ENCODE measurements around the gene KLF17. TPM values are rescaled to one million over a fixed set of nuclear protein-coding genes. Genes with fewer than 3 reads are reported as not detected.
"Not testable (repeated sequence)": the region's sequence is repeated elsewhere in the genome, so short reads cannot be mapped to it uniquely, and the experiment has no call there.

The KLF17 gene
- total and polyA plus RNA-seq, 2 experiments from 2014 or later = not detected

- Histone ChIP-seq H3K4me1 (ENCODE audit: low read depth) (no peaks in the 10 kb centered on the region), H3K36me3 (no peaks in the 10 kb centered on the region), H3K27me3 (peaks cover 5% of the 10 kb centered on the region), H3K9me3 (ENCODE audit: low read depth) (no peaks in the 10 kb centered on the region), H3K4me3 (no peak overlapping the region), H3K27ac (no peak overlapping the region)
- no peak for DNase-seq (ENCODE audit: low read depth in 1 of 2, low spot score in 1 of 2)
- TF ChIP-seq CTCF (IDR thresholded peaks at IDR 0.05; ENCODE audit: low read depth, low read length) = no peak
Measured at GRCh38 chr1:44110916-44111315, 7.7 kb upstream of the KLF17 start.

DNA sequence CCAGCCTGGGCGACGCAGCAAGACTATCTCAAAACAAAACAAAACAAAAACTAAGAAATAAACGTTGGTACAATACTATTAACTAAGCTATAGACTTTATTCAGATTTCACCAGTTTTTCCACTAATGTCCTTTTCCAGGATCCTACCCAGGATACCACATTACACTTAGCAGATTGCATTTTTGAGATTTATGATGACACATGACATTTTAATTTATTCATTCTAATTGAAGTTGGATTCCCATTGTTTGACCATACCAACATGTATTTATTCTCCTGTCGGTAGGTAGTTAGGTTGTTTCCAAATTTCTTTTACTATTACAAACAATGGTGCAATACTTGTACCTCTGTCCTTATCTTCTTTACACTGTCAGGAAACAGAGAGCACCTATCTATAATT lies 6.8 kb upstream of the KLF17 start:
- Histone ChIP-seq H3K9me3 (ENCODE audit: low read depth) (no peaks in the 10 kb centered on the region), H3K36me3 (no peaks in the 10 kb centered on the region), H3K4me1 (ENCODE audit: low read depth) (no peaks in the 10 kb centered on the region), H3K27me3 (no peaks in the 10 kb centered on the region), H3K4me3 (no peak overlapping the region), H3K27ac (no peak overlapping the region)
- TF ChIP-seq CTCF (IDR thresholded peaks at IDR 0.05; ENCODE audit: low read depth, low read length) = no peak
- no peak for DNase-seq (ENCODE audit: low read depth in 1 of 2, low spot score in 1 of 2)

- H3K36me3 ChIP-seq = no peaks in the 10 kb centered on the region
- no peaks in the 10 kb centered on the region for H3K27me3 ChIP-seq
- no peak overlapping the region for H3K27ac ChIP-seq
- H3K9me3 ChIP-seq (ENCODE audit: low read depth) = no peaks in the 10 kb centered on the region
- DNase-seq (ENCODE audit: low read depth in 1 of 2, low spot score in 1 of 2) = peak in 1 of 2 donors; percentile 31
- H3K4me1 ChIP-seq (ENCODE audit: low read depth) = no peaks in the 10 kb centered on the region
- no peak for TF ChIP-seq CTCF (IDR thresholded peaks at IDR 0.05; ENCODE audit: low read depth, low read length)
- H3K4me3 ChIP-seq = no peak overlapping the region
Measured at GRCh38 chr1:44112486-44112885, 6.1 kb upstream of the KLF17 start.

DNA sequence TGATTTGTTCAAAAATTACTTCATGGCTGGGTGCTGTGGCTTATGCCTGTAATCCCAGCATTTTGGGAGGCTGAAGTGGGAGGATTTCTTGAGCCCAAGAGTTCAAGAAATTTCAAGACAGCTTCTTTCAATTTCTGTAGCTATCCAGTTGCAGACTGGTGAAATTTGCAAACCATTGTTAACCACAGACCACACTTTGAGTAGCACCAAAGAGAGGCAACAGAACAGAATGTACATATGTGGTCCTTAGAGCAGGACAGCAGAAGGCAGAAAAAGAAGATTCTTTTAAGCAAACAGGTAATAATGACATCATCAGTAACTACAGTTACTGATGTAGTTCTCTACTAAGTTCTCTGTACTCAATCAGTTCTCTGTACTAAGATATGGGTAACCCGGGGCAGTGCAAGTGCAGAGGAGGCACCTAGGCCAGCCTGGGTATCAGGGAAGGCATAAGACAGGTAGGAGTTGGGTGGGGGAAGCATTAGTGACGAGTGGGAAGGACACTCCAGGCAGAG lies 5.5 kb upstream of the KLF17 start:
- DNase-seq (ENCODE audit: low read depth in 1 of 2, low spot score in 1 of 2) = peak in 1 of 2 donors; percentile 14
- TF ChIP-seq CTCF (IDR thresholded peaks at IDR 0.05; ENCODE audit: low read depth, low read length) = no peak
- H3K27me3 ChIP-seq = no peaks in the 10 kb centered on the region
- no peak overlapping the region for H3K4me3 ChIP-seq
- no peaks in the 10 kb centered on the region for H3K4me1 ChIP-seq (ENCODE audit: low read depth)
- no peak overlapping the region for H3K27ac ChIP-seq
- no peaks in the 10 kb centered on the region for H3K36me3 ChIP-seq
- no peaks in the 10 kb centered on the region for H3K9me3 ChIP-seq (ENCODE audit: low read depth)

- H3K27ac ChIP-seq = no peak overlapping the region
- DNase-seq (ENCODE audit: low read depth in 1 of 2, low spot score in 1 of 2) = no peak
- no peaks in the 10 kb centered on the region for H3K36me3 ChIP-seq
- H3K27me3 ChIP-seq = no peaks in the 10 kb centered on the region
- no peak for TF ChIP-seq CTCF (IDR thresholded peaks at IDR 0.05; ENCODE audit: low read depth, low read length)
- H3K9me3 ChIP-seq (ENCODE audit: low read depth) = no peaks in the 10 kb centered on the region
- H3K4me3 ChIP-seq = no peak overlapping the region
- no peaks in the 10 kb centered on the region for H3K4me1 ChIP-seq (ENCODE audit: low read depth)
Measured at GRCh38 chr1:44114098-44114497, 4.5 kb upstream of the KLF17 start.

GRCh38 chr1:44117272-44117671 lies 1.3 kb upstream of the KLF17 start:
- not testable (repeated sequence) for H3K9me3 ChIP-seq (ENCODE audit: low read depth); DNase-seq (ENCODE audit: low read depth in 1 of 2, low spot score in 1 of 2); H3K36me3 ChIP-seq; H3K27ac ChIP-seq; H3K4me1 ChIP-seq (ENCODE audit: low read depth); H3K27me3 ChIP-seq; H3K4me3 ChIP-seq

Data from cardiac muscle cell (in vitro differentiated cells and primary cell).